ENCODE data around the gene P3H2. TPM values are rescaled to one million over a fixed set of nuclear protein-coding genes. Genes with fewer than 3 reads are reported as not detected.
"Not testable (repeated sequence)": the region's sequence is repeated elsewhere in the genome, so short reads cannot be mapped to it uniquely, and the experiment has no call there.

The P3H2 gene
- total and polyA plus RNA-seq, 2 of the 4 experiments (the other 2 are of a cell fraction) = 54.7 to 64.3 TPM

DNA sequence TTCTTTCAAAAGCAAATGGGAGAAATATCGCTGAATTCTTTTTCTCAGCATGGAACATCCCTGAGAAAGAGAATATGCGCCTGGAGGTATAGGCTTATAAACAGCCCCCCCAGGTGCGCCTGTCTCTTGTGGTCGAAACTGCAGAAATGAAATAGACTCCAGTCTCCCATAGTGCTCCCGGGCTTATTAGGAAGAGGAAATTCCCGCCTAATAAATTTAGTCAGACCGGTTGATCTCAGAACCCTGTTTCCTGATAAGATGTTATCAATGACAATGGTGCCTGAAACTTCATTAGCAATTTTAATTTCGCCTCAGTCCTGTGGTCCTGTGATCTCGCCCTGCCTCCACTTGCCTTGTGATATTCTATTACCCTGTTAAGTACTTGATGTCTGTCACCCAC, 41.3 kb upstream of the P3H2 start:
- dilution Hi-C loops (cut with HindIII; ENCODE audit: low sequenced_read_pairs, unreplicated experiment); BruUV-seq (replicated peaks); CTCF ChIA-PET; intact Hi-C loops (cut with micrococcal nuclease); H3K23ac ChIP-seq (ENCODE audit: low read depth, low read length); H4K8ac ChIP-seq (ENCODE audit: low read depth in 2 of 2, low read length in 2 of 2); H3K18ac ChIP-seq (ENCODE audit: low read depth, low read length); H3K4ac ChIP-seq (ENCODE audit: low read depth, low read length); DNase-seq; H3K9me3 ChIP-seq (ENCODE audit: control insufficient read depth, insufficient read depth, low read length); in situ Hi-C loops (cut with MboI; ENCODE audit: low sequenced_read_pairs); H2AFZ ChIP-seq (replicated peaks; ENCODE audit: low read length, poor library complexity); H3K4me2 ChIP-seq (ENCODE audit: low read depth, low read length); H3K36me3 ChIP-seq (ENCODE audit: control insufficient read depth, insufficient read depth, low read length); H3K9ac ChIP-seq (ENCODE audit: low read depth, low read length); H2BK20ac ChIP-seq (ENCODE audit: low read depth, low read length); H2BK5ac ChIP-seq (ENCODE audit: low read depth, low read length, poor library complexity, severe bottlenecking); H2AK9ac ChIP-seq (replicated peaks; ENCODE audit: low read depth, low read length, poor library complexity); H3K56ac ChIP-seq (ENCODE audit: extremely low read depth, insufficient read depth, low read length); H2BK120ac ChIP-seq (ENCODE audit: low read depth, low read length); H4K5ac ChIP-seq (ENCODE audit: low read depth, low read length); H3K9me1 ChIP-seq (ENCODE audit: insufficient read depth, low read length); H3K4me1 ChIP-seq (ENCODE audit: control insufficient read depth, insufficient read depth, low read length); H3K4me3 ChIP-seq (ENCODE audit: insufficient read depth, low read depth, low read length); H3K27me3 ChIP-seq (ENCODE audit: control insufficient read depth, insufficient read depth, low read length); POLR2A ChIA-PET (ENCODE audit: unreplicated experiment); H3K27ac ChIP-seq (ENCODE audit: insufficient read depth, low read length); H2BK15ac ChIP-seq (ENCODE audit: low read depth, low read length); H2AK5ac ChIP-seq (ENCODE audit: low read depth, low read length); H3K79me1 ChIP-seq (ENCODE audit: low read depth in 1 of 2, low read length in 2 of 2); H4K20me1 ChIP-seq (ENCODE audit: insufficient read depth, low read length); ATAC-seq (ENCODE audit: low read depth); H3K14ac ChIP-seq (replicated peaks; ENCODE audit: low read depth, low read length); H4K91ac ChIP-seq (ENCODE audit: insufficient read depth, low read depth, low read length): not testable (repeated sequence)
- WGBS, 2 experiments (ENCODE audit: extremely low coverage in 2 of 2, insufficient read length in 1 of 2) = no CpG with 5 or more reads among the region's 9 CpGs

Data from IMR-90 (cell line).